Activated T-helper 9 cell treated with anti-CD3 and anti-CD28 coated beads, Interleukin-2, amount 50 U/mL, for 16 hours (primary cell): ENCODE data around the gene NBL1.

ENCODE experiments used
- DNase-seq: peaks from one replicate; pipeline ENCODE4 v3.0.0-alpha.2; 2020; ENCODE audit warnings: low read depth

The NBL1 gene

DNA sequence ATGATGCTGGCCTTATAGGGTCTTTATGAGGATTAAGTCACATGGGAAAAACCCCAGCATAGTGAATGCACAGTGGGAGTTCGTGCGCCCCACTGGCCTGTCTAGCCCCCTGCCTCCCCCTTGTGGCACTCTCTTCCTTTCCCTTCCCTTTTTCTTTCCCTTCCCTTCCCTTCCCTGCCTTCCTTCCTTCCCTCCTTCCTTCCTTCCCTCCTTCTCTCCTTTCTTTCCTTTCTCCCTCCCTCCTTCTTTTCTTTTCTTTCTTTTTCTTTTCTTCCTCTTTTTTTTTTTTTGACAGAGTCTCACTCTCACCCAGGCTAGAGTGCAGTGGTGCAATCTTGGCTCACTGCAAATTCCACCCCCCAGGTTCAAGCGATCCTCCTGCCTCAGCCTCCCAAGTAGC is 59.2 kb downstream of the NBL1 start:
- no peak for DNase-seq

DNA sequence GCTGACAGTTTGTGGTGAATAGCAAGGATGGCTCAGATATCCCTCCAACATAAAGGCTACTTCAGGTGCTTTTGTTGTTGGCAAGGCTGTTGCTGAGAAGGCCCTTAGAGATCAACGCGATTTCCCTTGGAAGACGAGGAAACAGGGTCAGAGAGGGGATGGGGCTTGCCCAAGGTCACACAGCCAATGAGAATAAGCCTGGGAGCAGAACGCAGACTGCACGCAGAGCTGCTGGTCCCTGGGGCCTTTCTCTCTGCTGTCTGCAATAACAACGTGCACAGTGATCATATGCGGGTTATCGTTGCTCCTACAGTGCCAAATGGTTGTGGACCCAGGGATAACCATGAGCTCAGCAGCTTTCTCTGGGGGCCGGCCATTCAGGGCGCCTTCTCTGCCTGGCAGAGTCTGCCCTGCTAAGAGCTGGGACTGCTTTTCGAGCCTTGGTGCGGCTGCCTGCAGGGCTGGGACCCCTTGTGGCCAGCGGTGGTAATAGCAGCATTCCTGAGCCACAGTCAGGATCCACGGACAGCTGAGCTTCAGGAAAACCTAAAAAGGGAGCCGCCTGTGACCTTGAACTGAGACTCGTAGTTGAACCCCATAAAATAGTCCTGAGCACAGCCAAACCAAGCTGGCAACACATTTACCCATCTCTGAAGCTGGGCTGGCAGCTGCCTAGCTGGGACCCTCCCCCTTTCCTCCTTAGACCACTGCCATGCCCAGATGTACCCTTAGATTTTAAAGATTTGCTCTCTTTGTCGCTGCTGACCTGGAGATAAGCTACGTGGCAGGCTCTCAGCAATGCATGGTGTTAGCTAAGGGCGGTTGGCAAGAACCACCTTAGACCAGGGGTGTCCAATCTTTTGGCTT is 60.4 kb downstream of the NBL1 start:
- DNase-seq = peak; percentile 34

- DNase-seq = no peak
Measured at GRCh38 chr1:19705464-19705863, 61.4 kb downstream of the NBL1 start.

GRCh38 chr1:19706136-19706535 is 62.0 kb downstream of the NBL1 start:
- DNase-seq = no peak
